Right atrium auricular region (tissue), 2 donors: ENCODE results near the gene CCNA2. TPM values are rescaled to one million over a fixed set of nuclear protein-coding genes. Genes with fewer than 3 reads are reported as not detected.

Experiments used
- DNase-seq: peaks from one replicate; pipeline ENCODE4 v3.0.0-alpha.2; 2019; ENCODE audit warnings: low spot score
- H3K27ac ChIP-seq, 2 donors: fragments of 200-600 bp; sonication (generic); 1 replicate in 1 of 2; 2 replicates in 1 of 2; pipeline ENCODE4 v1.5.1; 2016 to 2019
- H3K27me3 ChIP-seq, 2 donors: fragments of 200-600 bp; sonication (generic); one replicate each; pipeline versions ENCODE4 v1.5.1 to v1.6.0; 2017 to 2019
- H3K36me3 ChIP-seq: fragments of 200-600 bp; sonication (generic); one replicate; pipeline ENCODE4 v1.5.1; 2016
- H3K4me1 ChIP-seq, 2 donors: fragments of 200-600 bp; sonication (generic); one replicate each; pipeline versions ENCODE4 v1.5.1 to v1.6.0; 2017 to 2019
- H3K4me3 ChIP-seq, 2 donors: fragments of 200-600 bp; sonication (generic); 1 replicate in 1 of 2; 2 replicates in 1 of 2; pipeline ENCODE4 v1.5.1; 2017 to 2019; ENCODE audit warnings: mild to moderate bottlenecking in 1 of 2, moderate library complexity in 1 of 2
- H3K9me3 ChIP-seq, 2 donors: fragments of 200-600 bp; sonication (generic); one replicate each; pipeline ENCODE4 v1.5.1; 2019
- total RNA-seq, 2 donors: library from RNA; depleted of rRNA; stranded (reverse); fragments of >200 nt; gene quantifications; one replicate each; pipeline ENCODE4 v1.1.0, GENCODE V29; 2016
- TF ChIP-seq, protein P1 (sequence below), 2 donors: fragments of 200-600 bp; sonication (generic); IDR thresholded peaks; one replicate each; pipeline ENCODE4 v1.5.1; 2019; ENCODE audit warnings: antibody characterized with exemption in 2 of 2

Gene CCNA2
- total RNA-seq, 2 donors from 2014 or later, result 0.51 to 1.3 TPM

GRCh38 chr4:121851354-121851753, 27.7 kb upstream of the CCNA2 start:
- DNase-seq, result no peak
- TF ChIP-seq, protein P1, sequence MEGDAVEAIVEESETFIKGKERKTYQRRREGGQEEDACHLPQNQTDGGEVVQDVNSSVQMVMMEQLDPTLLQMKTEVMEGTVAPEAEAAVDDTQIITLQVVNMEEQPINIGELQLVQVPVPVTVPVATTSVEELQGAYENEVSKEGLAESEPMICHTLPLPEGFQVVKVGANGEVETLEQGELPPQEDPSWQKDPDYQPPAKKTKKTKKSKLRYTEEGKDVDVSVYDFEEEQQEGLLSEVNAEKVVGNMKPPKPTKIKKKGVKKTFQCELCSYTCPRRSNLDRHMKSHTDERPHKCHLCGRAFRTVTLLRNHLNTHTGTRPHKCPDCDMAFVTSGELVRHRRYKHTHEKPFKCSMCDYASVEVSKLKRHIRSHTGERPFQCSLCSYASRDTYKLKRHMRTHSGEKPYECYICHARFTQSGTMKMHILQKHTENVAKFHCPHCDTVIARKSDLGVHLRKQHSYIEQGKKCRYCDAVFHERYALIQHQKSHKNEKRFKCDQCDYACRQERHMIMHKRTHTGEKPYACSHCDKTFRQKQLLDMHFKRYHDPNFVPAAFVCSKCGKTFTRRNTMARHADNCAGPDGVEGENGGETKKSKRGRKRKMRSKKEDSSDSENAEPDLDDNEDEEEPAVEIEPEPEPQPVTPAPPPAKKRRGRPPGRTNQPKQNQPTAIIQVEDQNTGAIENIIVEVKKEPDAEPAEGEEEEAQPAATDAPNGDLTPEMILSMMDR (IDR thresholded peaks at IDR 0.05), result no peak
- no peaks in the 10 kb centered on the region for H3K27me3 ChIP-seq
- peaks cover 26% of the 10 kb centered on the region for H3K36me3 ChIP-seq
- no peaks in the 10 kb centered on the region for H3K9me3 ChIP-seq
- no peaks in the 10 kb centered on the region for H3K4me1 ChIP-seq
- H3K27ac ChIP-seq, result no peak overlapping the region
- no peak overlapping the region for H3K4me3 ChIP-seq

GRCh38 chr4:121846662-121847061, 23.0 kb upstream of the CCNA2 start:
- DNase-seq, result no peak
- Histone ChIP-seq H3K4me3 (no peak overlapping the region), H3K27me3 (no peaks in the 10 kb centered on the region), H3K9me3 (no peaks in the 10 kb centered on the region), H3K4me1 (no peaks in the 10 kb centered on the region), H3K36me3 (peaks cover 36% of the 10 kb centered on the region), H3K27ac (no peak overlapping the region)
- TF ChIP-seq, protein P1 (IDR thresholded peaks at IDR 0.05), result no peak

- TF ChIP-seq, protein P1 (IDR thresholded peaks at IDR 0.05), result no peak
- no peaks in the 10 kb centered on the region for H3K9me3 ChIP-seq
- peaks cover 33% of the 10 kb centered on the region for H3K36me3 ChIP-seq
- H3K4me1 ChIP-seq, result no peaks in the 10 kb centered on the region
- no peak for DNase-seq
- H3K27ac ChIP-seq, result no peak overlapping the region
- H3K27me3 ChIP-seq, result no peaks in the 10 kb centered on the region
- no peak overlapping the region for H3K4me3 ChIP-seq
Measured at GRCh38 chr4:121842862-121843261, 19.2 kb upstream of the CCNA2 start.

GRCh38 chr4:121838136-121838535, 14.5 kb upstream of the CCNA2 start:
- TF ChIP-seq, protein P1 (IDR thresholded peaks at IDR 0.05), result no peak
- no peak overlapping the region for H3K27ac ChIP-seq
- no peaks in the 10 kb centered on the region for H3K4me1 ChIP-seq
- no peak for DNase-seq
- no peak overlapping the region for H3K4me3 ChIP-seq
- no peaks in the 10 kb centered on the region for H3K9me3 ChIP-seq
- peaks cover 17% of the 10 kb centered on the region for H3K36me3 ChIP-seq
- H3K27me3 ChIP-seq, result no peaks in the 10 kb centered on the region

- Histone ChIP-seq H3K27ac (no peak overlapping the region), H3K4me3 (no peak overlapping the region), H3K4me1 (peaks cover 0 to 2% of the 10 kb centered on the region in 2 donors), H3K36me3 (peaks cover 15% of the 10 kb centered on the region), H3K9me3 (no peaks in the 10 kb centered on the region), H3K27me3 (no peaks in the 10 kb centered on the region)
- DNase-seq, result no peak
- TF ChIP-seq, protein P1 (IDR thresholded peaks at IDR 0.05), result no peak
Measured at GRCh38 chr4:121829511-121829910, 5.8 kb upstream of the CCNA2 start.

DNA sequence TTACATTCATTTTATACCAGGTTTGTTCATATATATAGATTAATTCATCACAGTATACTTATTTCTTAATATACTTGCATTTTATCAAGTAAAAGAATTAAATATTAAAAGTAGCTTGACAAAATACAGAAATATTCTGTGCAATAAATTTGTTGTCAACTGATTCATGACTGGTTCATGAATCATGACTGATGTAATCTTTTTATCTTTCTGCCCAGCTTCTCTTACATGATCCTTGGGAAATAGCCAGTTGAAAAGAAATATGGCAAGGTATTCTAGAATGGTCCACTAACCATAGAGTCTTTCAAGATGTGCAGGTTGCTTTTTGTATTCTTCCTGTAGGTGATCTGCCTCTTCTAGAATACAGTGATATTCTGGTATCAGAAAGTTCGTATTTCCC, 4.2 kb upstream of the CCNA2 start:
- H3K36me3 ChIP-seq, result peaks cover 11% of the 10 kb centered on the region
- H3K27me3 ChIP-seq, result no peaks in the 10 kb centered on the region

More for the DNA sequence above, 4.2 kb upstream of the CCNA2 start:
- no peak for DNase-seq
- H3K4me1 ChIP-seq, result peaks cover 0 to 12% of the 10 kb centered on the region in 2 donors
- H3K27ac ChIP-seq, result no peak overlapping the region
- H3K9me3 ChIP-seq, result no peaks in the 10 kb centered on the region
- TF ChIP-seq, protein P1 (IDR thresholded peaks at IDR 0.05), result no peak
- H3K4me3 ChIP-seq, result no peak overlapping the region
